MV-4-11 (cell line): ENCODE results near the gene NOM1.

Experiments used
- DNase-seq: peaks from one replicate; lab custom pipeline; 2025; lab: John Stamatoyannopoulos, UW

Gene NOM1

DNA sequence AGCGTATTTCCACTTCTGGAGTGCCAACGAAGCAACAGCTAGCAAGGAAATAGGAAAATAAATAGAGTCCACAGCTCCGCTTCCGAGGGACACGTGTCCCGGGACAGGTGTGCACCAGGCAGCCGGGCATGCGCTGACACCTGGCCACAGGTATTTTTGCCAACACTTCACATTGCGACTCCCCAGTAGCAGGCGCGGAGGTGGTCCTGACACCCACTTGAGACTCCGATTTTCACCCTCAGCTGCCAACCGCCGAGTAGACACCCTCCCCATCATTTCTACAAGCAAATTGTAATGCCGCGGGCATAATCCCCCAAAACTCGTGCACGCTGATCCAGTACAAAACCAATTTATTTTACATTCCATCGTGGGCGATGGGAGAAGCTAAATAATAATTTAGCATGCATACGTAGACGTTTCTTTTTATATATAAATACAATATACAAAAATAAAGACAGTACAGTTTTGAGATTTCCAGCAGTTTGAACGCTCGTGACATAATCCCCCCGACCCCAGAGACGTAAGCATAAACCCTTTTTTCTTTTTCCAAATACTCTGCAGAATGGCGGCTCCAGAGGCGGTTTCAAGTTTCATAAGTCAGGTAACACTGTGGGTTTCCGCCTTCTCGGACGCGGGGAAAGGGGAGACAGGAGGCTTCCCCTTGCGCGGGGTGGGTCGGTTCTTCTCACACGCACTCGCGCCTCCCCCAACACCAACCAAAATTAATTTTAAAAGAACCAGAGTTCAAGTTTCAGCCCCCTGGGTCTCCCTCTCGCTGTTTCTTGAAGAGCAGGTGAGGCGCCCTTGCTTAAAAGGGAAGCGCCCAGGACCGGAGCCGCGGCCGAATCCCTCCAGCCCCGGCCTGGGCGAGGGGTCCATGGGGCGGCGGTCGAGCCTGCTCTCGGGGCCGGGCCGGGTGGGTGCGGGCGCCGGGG, 55.3 kb downstream of the NOM1 start:
- no peak for DNase-seq

GRCh38 chr7:157005456-157006204, 56.1 kb downstream of the NOM1 start:
- no peak for DNase-seq

- no peak for DNase-seq
These were observed 56.8 kb downstream of the NOM1 start for GRCh38 chr7:157006205-157006747.

GRCh38 chr7:157006829-157007469, 57.4 kb downstream of the NOM1 start:
- no peak for DNase-seq

DNA sequence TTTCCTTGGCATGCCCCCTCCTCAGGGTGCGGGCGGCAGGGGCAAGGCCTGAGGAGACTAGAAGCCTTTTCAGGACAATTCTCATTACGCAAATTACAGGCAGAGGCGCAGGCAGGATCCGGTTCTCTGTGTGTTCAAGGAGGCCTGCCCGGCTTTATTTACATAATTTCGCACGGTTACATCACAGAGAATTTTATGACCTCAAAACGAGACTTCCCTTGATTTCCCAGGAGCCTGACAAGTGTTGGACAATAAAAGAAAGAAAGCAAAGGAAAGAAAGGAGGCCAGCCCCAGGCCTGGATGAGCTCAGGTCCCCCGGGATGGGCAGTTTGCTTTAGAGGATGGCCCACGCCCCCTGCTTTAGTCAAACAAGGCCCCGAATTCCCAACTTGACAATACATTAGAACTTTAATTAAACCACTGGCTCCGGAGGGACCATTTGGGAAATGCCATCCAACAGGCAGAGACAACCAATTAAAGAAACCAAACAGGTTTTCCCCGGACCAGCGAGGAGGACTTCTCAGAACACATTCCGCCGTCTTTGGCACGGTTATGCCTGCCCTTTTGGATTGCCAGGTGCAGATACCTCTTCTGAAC, 58.1 kb downstream of the NOM1 start:
- no peak for DNase-seq

DNA sequence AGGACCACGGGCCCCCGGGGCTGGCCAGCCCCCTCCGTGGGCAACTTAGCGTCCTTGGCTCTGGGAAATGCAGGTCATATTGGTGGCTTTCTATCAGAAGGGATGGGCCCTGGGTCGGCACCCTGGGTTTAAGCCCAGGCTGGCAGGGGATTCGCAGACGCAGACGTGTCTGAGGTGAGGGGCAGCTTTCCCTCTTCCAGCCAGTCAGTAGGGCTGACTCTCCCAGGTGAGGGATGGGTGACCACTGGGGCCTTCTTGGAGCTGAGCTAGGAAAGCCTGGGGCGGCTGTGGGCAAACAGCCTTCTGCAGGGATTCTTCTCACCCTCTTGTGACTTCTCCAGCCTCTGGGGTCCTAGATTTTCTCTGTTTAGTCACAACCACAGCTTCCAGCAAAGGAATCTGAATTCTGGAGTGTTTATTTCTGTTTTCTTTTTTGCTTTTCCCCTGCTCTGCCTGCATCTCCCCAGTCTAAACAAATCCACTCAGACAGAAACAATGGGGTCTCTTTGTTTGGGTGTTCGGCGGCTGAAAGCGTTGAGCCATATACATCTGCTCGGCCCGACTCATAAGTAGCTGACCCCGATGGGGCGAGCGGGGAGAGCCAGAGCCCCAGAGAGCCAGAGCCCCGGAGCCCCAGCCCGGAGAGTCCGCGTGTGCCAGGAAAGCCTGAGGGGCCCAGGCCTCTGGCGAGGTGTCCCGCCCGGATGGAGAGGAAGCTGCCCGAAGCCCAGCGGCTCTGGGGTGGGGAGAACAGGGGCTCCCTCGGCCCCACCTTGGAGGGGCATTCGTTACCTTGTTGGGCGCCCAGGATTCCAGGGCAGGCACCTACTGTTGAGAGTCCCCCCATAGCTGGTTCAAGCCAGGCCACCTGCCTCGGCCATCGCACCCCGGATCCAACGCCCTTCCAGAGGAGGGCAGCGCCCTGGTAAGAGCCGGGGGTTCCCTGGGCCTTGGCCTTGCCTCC, 59.0 kb downstream of the NOM1 start:
- no peak for DNase-seq

DNA sequence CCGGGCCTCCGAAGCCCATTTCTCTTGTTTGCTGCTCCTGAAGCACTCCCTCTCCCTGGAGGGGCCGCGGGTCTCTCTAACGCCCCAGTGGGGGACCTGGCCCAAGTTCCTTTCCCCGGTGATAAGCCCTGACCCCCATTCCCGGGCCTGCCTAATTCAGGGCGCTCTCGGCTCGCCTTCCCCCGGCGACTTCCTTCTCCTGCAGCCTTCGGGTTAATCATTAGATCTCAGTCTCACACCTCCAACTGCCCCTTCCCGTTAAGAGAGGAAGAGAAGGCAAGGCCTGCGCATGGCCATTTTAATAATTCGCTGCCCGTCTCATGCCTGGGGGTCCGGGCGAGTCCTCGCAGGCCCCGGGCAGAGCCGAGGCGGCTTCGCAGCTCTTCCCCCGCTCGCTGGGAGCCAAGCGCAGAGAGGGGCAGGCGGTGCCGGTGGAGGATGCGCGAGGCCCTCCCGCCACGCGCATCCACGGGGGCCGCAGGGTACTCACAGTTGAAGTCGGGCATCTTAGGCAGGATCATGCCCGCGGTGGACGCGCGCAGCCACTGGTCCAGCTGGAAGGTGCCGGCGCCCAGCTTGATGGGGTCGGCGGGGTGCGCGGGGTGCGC, 59.8 kb downstream of the NOM1 start:
- no peak for DNase-seq

- no peak for DNase-seq
These were observed 60.5 kb downstream of the NOM1 start for GRCh38 chr7:157009778-157010587.

DNA sequence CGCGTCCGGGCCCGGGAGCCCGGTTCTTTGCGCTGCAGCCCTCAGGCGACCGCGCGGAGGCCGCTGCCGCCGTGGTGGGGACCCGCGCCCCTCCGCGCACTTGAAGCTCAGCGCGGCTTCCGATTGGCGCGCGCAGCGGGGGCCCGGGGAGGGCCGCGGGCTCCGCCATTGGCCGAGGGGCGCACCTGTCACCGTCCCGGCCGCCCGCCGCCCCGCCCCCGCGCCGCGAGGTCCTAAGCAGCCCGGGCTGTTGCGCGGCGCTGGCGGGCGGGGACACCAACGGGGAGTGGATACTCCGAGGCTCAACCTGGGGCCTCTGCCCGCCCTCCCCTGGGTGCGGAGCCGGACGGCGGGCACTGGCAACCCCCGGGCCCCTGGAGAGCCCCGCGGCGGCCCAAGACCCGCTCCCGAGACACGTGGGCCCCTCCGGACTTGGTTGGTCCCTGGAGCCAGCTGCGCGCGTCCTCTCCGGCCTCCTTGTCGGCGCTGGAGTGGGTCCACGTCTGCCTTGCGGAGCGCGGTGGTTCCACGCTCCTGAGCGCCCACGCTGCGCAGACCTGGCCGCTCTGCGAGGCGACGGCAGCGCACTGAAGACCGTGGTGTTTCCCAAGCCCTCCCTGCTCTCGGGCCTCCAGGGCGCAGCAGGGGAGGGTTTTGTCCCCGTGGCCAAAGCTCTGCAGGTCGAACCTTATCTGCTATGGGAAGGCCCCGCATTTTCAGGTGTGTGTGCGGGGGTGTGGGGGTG, 61.2 kb downstream of the NOM1 start, which contains the start of gene MNX1:
Gene MNX1, minus strand, starts transcription at position 76 of the 745 bp plus-strand sequence. CDS start 313 bp downstream, outside the sequence.
- DNase-seq: no peak

DNA sequence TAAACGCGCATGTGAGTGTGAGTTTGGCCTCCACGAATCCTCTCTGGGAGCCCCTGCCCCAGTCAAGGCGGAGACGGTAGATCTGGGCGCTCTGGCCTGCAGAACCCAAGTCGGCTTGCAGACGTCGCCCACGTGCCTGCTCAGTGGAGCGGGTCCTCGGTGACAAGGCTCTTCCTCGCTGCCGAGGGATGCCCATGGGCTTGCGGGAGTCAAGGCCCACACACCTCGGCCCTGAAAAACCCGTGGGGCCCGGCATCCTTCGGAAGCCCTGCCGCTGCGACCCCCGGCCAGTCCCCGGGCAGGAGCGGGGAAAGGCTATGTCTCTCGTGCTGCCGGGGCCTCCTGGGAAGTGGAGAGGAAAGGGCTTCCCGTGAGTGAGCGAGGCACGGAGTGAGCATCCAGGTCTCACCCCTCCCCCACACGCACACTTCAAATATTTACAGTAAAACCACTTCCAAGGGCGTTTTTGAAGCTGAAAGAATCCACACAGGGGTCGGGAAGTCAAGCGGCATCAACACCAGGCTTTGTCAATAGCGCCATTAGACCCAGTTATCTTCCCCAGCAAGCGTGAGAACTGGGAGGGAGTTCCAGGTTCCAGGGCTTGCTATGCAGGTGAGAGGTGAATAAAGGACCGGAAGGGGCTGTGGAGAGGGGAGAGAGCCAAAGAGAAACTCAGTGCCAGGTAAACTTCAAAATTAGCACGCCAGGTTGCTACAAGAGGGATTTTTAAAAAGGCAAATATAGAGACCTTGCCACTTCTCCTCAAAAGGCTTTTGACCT, 62.0 kb downstream of the NOM1 start:
- no peak for DNase-seq

GRCh38 chr7:157012113-157012547, 62.6 kb downstream of the NOM1 start:
- DNase-seq: no peak

DNA sequence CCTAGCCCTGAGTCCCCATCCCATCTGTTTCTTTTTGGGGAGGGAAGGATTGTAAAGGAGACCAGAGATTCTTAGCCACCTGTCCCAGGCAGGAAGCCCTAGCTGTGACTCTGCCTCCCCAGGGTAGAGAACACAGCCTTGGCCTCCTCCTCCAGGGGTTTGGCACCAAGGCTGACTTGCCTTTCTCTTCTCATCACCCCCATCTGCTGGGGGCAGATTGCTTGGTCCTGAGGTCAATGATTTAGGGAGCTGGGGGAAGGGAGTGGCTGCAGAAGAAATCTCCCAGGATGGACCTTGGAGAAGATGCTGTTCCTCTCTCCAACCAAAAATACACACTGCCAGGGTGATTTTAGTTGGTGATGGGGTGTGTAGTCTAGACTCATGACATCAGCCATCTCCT, 63.6 kb downstream of the NOM1 start:
- no peak for DNase-seq

- DNase-seq: no peak
These were observed 64.4 kb downstream of the NOM1 start for GRCh38 chr7:157013602-157014549.

- DNase-seq: no peak
These were observed 65.4 kb downstream of the NOM1 start for GRCh38 chr7:157014635-157015555.

DNA sequence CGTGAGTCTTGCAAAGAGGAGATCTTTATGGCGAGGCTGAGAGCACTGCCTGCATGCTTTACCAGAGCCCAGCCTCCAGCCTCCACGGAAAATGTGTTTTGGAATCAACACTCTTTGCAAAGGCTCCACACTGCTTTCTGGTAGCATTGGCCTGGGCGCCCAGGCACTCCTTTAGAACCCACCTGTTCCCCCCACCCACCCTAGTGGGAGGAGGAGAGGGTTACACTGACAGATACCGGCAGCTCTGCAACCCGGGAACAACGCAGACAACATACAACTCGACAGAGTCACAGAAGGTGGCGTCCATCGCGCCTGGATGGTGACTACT, 66.5 kb downstream of the NOM1 start:
- DNase-seq: no peak
